Heart right ventricle (tissue), 16 donors: Measurements from ENCODE around the gene CLVS2. TPM values are rescaled to one million over a fixed set of nuclear protein-coding genes. Genes with fewer than 3 reads are reported as not detected.

ENCODE experiments used
- ATAC-seq, 8 donors: fragments of 200-7000 bp; cut with Tn5 transposase; one replicate each; pipeline ENCODE4 v1.9.1; 2020; ENCODE audit warnings: mild to moderate bottlenecking in 8 of 8, moderate library complexity in 8 of 8, moderate number of reproducible peaks in 1 of 8
- DNase-seq, 2 donors: peaks; one replicate each; pipeline ENCODE4 v3.0.0-alpha.2; 2020
- H3K27ac ChIP-seq, 10 donors: fragments of 200-600 bp; sonication (generic) in 2 of 10; one replicate each; pipeline versions ENCODE4 v1.5.0 to v1.8.0; 2020 to 2022; ENCODE audit warnings: mild to moderate bottlenecking in 3 of 10
- H3K27me3 ChIP-seq, 7 donors: fragments of 200-600 bp; one replicate each; pipeline ENCODE4 v1.8.0; 2021 to 2022; ENCODE audit warnings: mild to moderate bottlenecking in 2 of 7
- H3K36me3 ChIP-seq, 9 donors: fragments of 200-600 bp; sonication (generic) in 1 of 9; one replicate each; pipeline versions ENCODE4 v1.5.0 to v1.8.0; 2020 to 2022; ENCODE audit warnings: mild to moderate bottlenecking in 2 of 9
- H3K4me1 ChIP-seq, 9 donors: fragments of 200-600 bp; sonication (generic) in 1 of 9; one replicate each; pipeline versions ENCODE4 v1.5.0 to v1.8.0; 2020 to 2022; ENCODE audit warnings: mild to moderate bottlenecking in 4 of 9
- H3K4me3 ChIP-seq, 10 donors: fragments of 200-600 bp; sonication (generic) in 2 of 10; one replicate each; pipeline versions ENCODE4 v1.5.0 to v1.8.0; 2020 to 2022; ENCODE audit warnings: mild to moderate bottlenecking in 7 of 10, moderate library complexity in 2 of 10
- H3K9me3 ChIP-seq, 11 donors: fragments of 200-600 bp in 10 of 11; sonication (generic) in 2 of 11; one replicate each; pipeline versions ENCODE4 v1.5.0 to v1.8.0; 2013 to 2022; ENCODE audit warnings: mild to moderate bottlenecking in 2 of 11, control low read depth in 1 of 11, moderate library complexity in 1 of 11
- WGBS, 2 donors: extraction: QIAGEN DNeasy Blood & Tissue Kit; methylation state at CpG; one replicate each; pipeline ENCODE4 v1.1.7; 2013; ENCODE audit warnings: inconsistent platforms in 1 of 2; 5-methylcytosine and 5-hydroxymethylcytosine counted together
- intact Hi-C, 10 donors: fragments of 100-400 bp; cut with DNase I; formaldehyde crosslinking; loops; one replicate each; pipeline versions ENCODE4 v1.11.1 to v1.14.2; 2022
- polyA plus RNA-seq, 2 donors: library from polyadenylated mRNA; stranded (reverse); fragments of 200-250 nt; gene quantifications; one replicate each; pipeline ENCODE4 v1.2.3, GENCODE V29; 2013
- total RNA-seq, 10 donors: library from RNA; stranded (reverse); fragmentation: NEBNext Ultra II Directional in 3 of 10; extraction: Animal tissue kit (Norgen Biotek cat#: 25700) in 3 of 10; gene quantifications; one replicate each; pipeline versions ENCODE4 v1.2.1 to v1.2.4, GENCODE V29; 2021 to 2023
- TF ChIP-seq, protein P1 (sequence below), 9 donors: fragments of 200-600 bp; sonication (generic) in 2 of 9; IDR thresholded peaks; one replicate each; pipeline versions ENCODE4 v1.5.0 to v1.8.0; 2021 to 2022; ENCODE audit warnings: antibody characterized with exemption in 9 of 9, mild to moderate bottlenecking in 5 of 9, moderate library complexity in 1 of 9
- donor health status: Arrhythmogenic right ventricular cardiomyopathy.
- donor health status: ischemic (EF 13 %, LVEDD 7.1; RV severe dilation, severe dysfunction).
- donor health status: healthy with polysubstance abuse.
- donor health status: DM: no; HTN: yes; CAD: no.
- donor health status: DM: no; HTN: no; CAD: no.
- donor health status: ischemic (EF 25% LVEDD 6.9; RV normal size, moderate dysfunction).
- donor health status: ischemic (EF 25% LVEDD 5.7; RV mildly dilated, moderate dysfunction).
- donor health status: healthy.
- donor health status: DM: yes; HTN: yes; CAD: no.
- donor health status: Ischemic cardiomyopathy.
- donor health status: ischemic (EF 35%, LVEDD 5.7; RV mildly dilated, moderate dysfunction).
- donor health status: nonischemic (EF 11% LVEDD 7.7; RV severe dilation, severe dysfunction).
- donor health status: DM: yes; HTN: yes; CAD: no.
- donor health status: PGD.
- donor health status: ischemic (EF 29% LVEDD 5.4; RV normal size, mild dysfunction).
- donor health status: nonischemic (EF 23%, LVEDD 6.1; RV moderate dilation, normal function).

Gene CLVS2
- total and polyA plus RNA-seq, 12 donors, result under 0.01 to 0.41 (median 0.19) TPM; not detected in 6

DNA sequence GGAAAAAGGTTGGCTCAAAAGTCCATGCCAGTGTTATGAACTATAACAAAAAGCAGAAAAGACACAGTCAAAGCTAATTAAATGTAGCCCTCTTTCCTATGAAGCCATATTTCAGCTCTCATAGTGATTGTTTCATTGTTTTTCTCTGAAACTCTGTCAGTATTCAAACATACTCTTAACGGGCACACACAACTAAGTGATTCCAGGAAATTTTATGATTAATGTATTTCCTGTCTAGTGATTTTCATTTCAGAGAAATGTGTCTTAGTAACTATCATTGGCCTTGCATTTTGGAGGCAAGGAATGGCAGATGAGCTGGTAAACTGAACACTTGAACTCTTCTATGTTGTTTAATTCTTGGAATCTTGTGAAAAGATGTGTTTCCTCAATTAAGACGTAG lies 68.0 kb downstream of the CLVS2 start:
- TF ChIP-seq, protein P1, sequence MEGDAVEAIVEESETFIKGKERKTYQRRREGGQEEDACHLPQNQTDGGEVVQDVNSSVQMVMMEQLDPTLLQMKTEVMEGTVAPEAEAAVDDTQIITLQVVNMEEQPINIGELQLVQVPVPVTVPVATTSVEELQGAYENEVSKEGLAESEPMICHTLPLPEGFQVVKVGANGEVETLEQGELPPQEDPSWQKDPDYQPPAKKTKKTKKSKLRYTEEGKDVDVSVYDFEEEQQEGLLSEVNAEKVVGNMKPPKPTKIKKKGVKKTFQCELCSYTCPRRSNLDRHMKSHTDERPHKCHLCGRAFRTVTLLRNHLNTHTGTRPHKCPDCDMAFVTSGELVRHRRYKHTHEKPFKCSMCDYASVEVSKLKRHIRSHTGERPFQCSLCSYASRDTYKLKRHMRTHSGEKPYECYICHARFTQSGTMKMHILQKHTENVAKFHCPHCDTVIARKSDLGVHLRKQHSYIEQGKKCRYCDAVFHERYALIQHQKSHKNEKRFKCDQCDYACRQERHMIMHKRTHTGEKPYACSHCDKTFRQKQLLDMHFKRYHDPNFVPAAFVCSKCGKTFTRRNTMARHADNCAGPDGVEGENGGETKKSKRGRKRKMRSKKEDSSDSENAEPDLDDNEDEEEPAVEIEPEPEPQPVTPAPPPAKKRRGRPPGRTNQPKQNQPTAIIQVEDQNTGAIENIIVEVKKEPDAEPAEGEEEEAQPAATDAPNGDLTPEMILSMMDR (IDR thresholded peaks at IDR 0.05), result no peak
- Histone ChIP-seq H3K27me3 (no peaks in the 10 kb centered on the region), H3K36me3 (no peaks in the 10 kb centered on the region), H3K27ac (no peak overlapping the region), H3K4me3 (no peak overlapping the region), H3K4me1 (no peaks in the 10 kb centered on the region), H3K9me3 (no peaks in the 10 kb centered on the region)
- intact Hi-C loops, result no loop called here
- WGBS, 2 donors, result 55% methylated on average over 2 of the region's 2 CpGs
- no peak for DNase-seq
- ATAC-seq, result no peak

- Histone ChIP-seq H3K4me1 (no peaks in the 10 kb centered on the region), H3K27me3 (no peaks in the 10 kb centered on the region), H3K4me3 (no peak overlapping the region), H3K27ac (no peak overlapping the region), H3K36me3 (no peaks in the 10 kb centered on the region), H3K9me3 (no peaks in the 10 kb centered on the region)
- intact Hi-C loops, result no loop called here
- ATAC-seq (no peak), DNase-seq (no peak)
- TF ChIP-seq, protein P1 (IDR thresholded peaks at IDR 0.05), result no peak
- 75 to 89% methylated on average over 2 of the region's 2 CpGs for WGBS, 2 donors
Observed at GRCh38 chr6:123074616-123075015, 78.6 kb downstream of the CLVS2 start.

- H3K9me3 ChIP-seq, result no peaks in the 10 kb centered on the region
- H3K4me1 ChIP-seq, result no peaks in the 10 kb centered on the region
- 66 to 70% methylated on average over 5 of the region's 5 CpGs for WGBS, 2 donors
- TF ChIP-seq, protein P1 (IDR thresholded peaks at IDR 0.05), result no peak
- no peak overlapping the region for H3K4me3 ChIP-seq
- no peak overlapping the region for H3K27ac ChIP-seq
- intact Hi-C loops, result no loop called here
- H3K36me3 ChIP-seq, result no peaks in the 10 kb centered on the region
- no peak for DNase-seq
- H3K27me3 ChIP-seq, result no peaks in the 10 kb centered on the region
- no peak for ATAC-seq
Observed at GRCh38 chr6:123085403-123085802, 89.4 kb downstream of the CLVS2 start.

GRCh38 chr6:123089226-123089625 lies 93.2 kb downstream of the CLVS2 start:
- TF ChIP-seq, protein P1 (IDR thresholded peaks at IDR 0.05), result no peak
- no peaks in the 10 kb centered on the region for H3K9me3 ChIP-seq
- H3K27me3 ChIP-seq, result no peaks in the 10 kb centered on the region
- no peak overlapping the region for H3K4me3 ChIP-seq
- no peaks in the 10 kb centered on the region for H3K4me1 ChIP-seq
- 69 to 70% methylated on average over 1 of the region's 1 CpG for WGBS, 2 donors
- ATAC-seq (no peak), DNase-seq (no peak)
- H3K36me3 ChIP-seq, result no peaks in the 10 kb centered on the region
- no peak overlapping the region for H3K27ac ChIP-seq
- intact Hi-C loops, result no loop called here
